ENCODE data around the gene LCTL. TPM values are rescaled to one million over a fixed set of nuclear protein-coding genes. Genes with fewer than 3 reads are reported as not detected.
A peak's percentile ranks its signal among the peaks of the same experiment; 100 is the strongest.

Gene LCTL
- total RNA-seq, 1 experiment from 2014 or later, result not detected

GRCh38 chr15:66498501-66499386 is 67.1 kb downstream of the LCTL start:
- no TSS peak for BruUV-seq (replicated peaks)
- peaks cover 84% of the 10 kb centered on the region for H3K36me3 Mint-ChIP-seq (ENCODE audit: insufficient read depth, unreplicated experiment)
- H3K4me1 Mint-ChIP-seq (ENCODE audit: insufficient read depth, unreplicated experiment), result peaks cover 13% of the 10 kb centered on the region
- ChIA-PET CTCF (interaction anchor here (0.7 to 4.0 kb wide), 28 partner anchors 9 to 863 kb away, joined by 3 to 50 read pairs (median 5); partner anchors contain the start of gene MAP2K1), POLR2A (interaction anchor here (0.5 to 6.1 kb wide), 17 partner anchors 9 to 389 kb away, joined by 3 to 158 read pairs (median 3); partner anchors contain the start of genes DIS3L, MAP2K1 and TIPIN)
- no peaks in the 10 kb centered on the region for H3K27me3 Mint-ChIP-seq (ENCODE audit: insufficient read depth, unreplicated experiment)
- no peak overlapping the region for H3K4me3 Mint-ChIP-seq (ENCODE audit: unreplicated experiment)
- intact Hi-C loops (cut with micrococcal nuclease), result loop anchor here (5.0 kb wide), 1 partner anchor 516 kb away; no protein-coding TSS in a partner anchor
- no peak for DNase-seq (ENCODE audit: unreplicated experiment)
- peak; percentile 50 for TF ChIP-seq CTCF (IDR thresholded peaks at IDR 0.05; ENCODE audit: unreplicated experiment)
- H3K9me3 Mint-ChIP-seq (ENCODE audit: unreplicated experiment), result no peaks in the 10 kb centered on the region
- no peak overlapping the region for H3K27ac Mint-ChIP-seq (ENCODE audit: low read depth, unreplicated experiment)

Other genes starting within 250 kb of the LCTL start
- 16.1 and 17.1 TPM in 2 replicates for gene TIPIN, start 209.3 kb downstream of the LCTL start, total RNA-seq (2022)
- 108 and 115 TPM in 2 replicates for gene MAP2K1, start 179.1 kb downstream of the LCTL start, total RNA-seq (2022)
- gene SNAPC5, start 68.2 kb downstream of the LCTL start, total RNA-seq (2022), result 22.9 and 24.6 TPM in 2 replicates
- gene RPL4, start 61.1 kb downstream of the LCTL start, total RNA-seq (2022), result 5,336 and 5,631 TPM in 2 replicates
- 20.8 and 27.4 TPM in 2 replicates for gene ZWILCH, start 60.7 kb downstream of the LCTL start, total RNA-seq (2022)
- not detected in 2 replicates for gene SMAD6, start 136.2 kb upstream of the LCTL start, total RNA-seq (2022)